Measurements from ENCODE around the gene CPN2.

CPN2 gene

DNA sequence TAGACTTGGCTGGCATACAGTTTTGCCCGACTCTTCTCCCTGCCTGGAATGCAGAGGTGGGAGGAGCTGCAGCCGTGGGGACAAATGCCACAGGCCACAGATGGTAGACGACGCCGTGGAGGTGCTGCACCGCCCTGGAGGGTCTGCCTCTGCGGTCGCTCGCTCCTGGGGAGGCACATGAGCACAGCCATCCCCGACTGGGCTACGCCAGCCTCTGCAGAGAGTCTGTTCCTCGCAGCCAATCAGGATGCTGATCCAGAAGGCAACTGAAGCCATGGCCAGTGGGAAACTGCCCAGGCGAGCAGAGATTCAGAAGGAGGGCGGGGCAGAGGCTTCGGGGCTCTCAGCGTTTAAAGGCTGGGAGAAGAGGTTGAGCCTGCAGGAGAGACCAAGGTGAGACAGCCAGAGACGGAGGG, 30.3 kb upstream of the CPN2 start:
- no peak for DNase-seq (ENCODE audit: low spot score)

DNA sequence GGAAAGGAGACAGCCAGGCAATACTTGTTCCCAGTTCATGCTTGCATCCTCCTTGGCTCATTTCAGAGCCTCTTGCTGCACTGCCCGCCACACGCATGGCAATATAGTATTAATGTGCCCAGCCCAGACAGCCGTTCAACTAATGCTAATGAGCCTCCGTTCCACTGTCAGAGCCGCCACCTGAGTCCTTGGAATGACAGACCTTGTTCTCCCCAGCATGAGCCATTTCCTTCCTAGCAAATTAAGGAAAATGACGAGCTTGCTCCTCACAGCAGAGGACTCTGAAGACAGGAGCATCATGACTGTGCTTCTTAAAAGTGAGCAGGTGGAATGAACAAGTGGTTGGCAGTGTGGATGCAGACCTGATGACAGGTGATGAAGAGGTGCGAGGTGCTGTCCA, 29.2 kb upstream of the CPN2 start:
- no peak for DNase-seq (ENCODE audit: low spot score)

DNA sequence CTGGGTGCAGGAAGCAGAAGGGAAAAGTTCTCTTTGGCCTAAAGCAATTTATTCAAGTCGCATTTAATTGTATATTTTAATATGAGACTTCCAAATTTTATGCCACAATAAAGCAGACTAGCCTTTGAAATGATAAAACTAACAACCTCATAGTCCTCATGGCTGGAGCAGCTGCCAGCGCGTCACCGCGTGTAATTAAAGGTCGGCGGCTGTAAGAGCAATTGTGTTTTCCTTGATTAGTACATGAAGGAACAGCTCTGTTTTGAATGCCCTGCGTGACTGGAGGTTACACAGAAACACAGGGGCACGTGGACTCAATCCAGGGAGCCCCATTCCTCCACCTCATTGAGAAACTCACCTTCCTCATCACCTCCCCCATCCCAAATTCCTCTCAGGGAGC, 28.5 kb upstream of the CPN2 start:
- no peak for DNase-seq (ENCODE audit: low spot score)

DNA sequence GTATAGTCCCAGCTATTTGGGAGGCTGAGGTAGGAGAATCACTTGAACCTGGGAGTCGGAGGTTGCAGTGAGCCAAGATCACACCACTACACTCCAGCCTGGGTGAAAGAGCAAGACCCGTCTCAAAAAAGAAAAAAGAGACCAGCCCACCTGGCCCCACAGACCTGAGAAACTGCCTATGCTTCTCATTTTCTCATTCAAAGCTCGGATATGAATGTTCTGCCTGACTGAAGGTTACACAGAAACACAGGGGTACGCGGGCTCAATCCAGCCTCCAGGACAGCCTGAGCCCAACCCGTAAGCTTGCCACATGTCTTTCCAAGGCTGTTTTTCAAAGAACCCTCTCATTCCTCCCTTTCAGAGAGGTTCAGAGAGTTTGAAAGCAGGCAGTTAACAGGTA, 28.1 kb upstream of the CPN2 start:
- DNase-seq (ENCODE audit: low spot score): no peak

DNA sequence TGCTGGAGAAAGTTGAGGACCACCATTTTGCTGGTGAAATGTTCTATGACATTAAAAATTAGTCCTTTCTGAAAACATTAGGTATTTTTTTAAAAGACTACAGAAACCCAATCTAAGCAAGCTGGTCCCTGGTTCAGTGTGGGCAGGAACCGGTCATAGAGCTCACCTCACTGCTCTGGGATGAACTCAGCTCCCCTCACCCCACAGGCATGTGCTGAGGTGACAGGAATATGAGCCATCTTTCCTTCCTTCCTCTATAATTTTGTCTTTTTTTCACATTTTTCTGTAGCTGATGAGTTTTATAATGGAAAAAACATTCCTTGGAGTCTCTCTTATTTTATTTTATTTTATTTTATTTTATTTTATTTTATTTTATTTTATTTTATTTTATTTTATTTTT, 26.6 kb upstream of the CPN2 start:
- DNase-seq (ENCODE audit: low spot score): no peak

GRCh38 chr3:194376241-194376560, 25.1 kb upstream of the CPN2 start:
- DNase-seq (ENCODE audit: low spot score): no peak

DNA sequence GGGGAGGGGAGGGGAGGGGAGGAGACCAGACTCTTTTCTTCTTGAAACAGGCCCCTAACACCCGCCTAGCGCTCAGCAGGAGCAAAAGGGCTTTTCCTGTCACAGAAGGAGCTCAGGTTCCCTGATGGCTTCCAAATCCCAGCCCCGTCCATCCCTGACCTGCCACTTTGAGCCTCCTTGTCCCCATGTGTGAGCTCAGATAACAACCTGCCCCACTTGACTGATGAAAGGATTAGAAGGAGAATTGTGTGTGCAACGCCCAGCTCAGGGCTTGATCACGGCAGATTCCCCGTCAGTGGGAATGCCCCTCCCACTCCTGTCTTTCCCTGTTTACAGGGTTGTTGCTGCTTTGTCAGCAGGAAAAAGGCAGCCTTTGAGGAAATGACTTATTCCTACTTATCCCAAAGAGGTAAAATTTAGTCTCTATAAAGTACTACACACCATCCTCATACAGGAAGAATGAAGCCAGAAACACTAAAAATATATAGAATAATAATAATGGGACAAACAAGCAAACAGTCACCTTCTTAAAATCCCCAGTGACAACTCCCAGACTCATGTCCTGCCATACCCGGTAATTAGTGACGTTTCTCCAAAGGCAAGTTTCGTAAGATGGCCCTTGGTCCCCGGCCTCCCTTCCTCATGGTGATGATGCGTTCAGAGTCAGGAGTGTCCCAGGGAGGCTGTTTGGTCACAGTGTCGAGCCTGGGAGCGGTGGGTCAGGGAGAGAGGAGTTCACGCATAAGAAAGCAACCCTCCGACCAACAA, 24.5 kb upstream of the CPN2 start:
- DNase-seq (ENCODE audit: low spot score): no peak

DNA sequence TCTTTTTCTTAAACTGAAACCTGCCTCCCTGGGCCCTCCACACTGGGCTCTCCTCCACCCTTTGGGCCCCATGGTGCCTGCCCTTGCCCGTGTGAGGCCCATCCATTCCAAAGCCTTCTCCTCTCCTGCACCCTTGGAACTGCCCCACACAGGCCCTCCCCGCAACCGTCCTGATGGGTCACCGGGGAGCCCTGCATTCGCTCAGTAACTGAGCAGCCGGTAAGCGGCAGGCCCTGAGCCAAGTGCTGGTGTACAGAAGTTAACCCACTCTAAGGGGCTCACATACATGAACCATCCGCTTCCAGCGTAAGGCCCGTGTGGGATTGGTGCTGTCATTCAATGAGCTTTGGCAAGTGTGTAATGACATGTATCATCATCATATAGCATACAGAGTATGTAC, 23.8 kb upstream of the CPN2 start:
- DNase-seq (ENCODE audit: low spot score): no peak

GRCh38 chr3:194373899-194374298, 22.8 kb upstream of the CPN2 start:
- no peak for DNase-seq (ENCODE audit: low spot score)

GRCh38 chr3:194373028-194373427, 21.9 kb upstream of the CPN2 start:
- no peak for DNase-seq (ENCODE audit: low spot score)

- no peak for DNase-seq (ENCODE audit: low spot score)
These were observed 19.6 kb upstream of the CPN2 start for GRCh38 chr3:194370753-194371152.

DNA sequence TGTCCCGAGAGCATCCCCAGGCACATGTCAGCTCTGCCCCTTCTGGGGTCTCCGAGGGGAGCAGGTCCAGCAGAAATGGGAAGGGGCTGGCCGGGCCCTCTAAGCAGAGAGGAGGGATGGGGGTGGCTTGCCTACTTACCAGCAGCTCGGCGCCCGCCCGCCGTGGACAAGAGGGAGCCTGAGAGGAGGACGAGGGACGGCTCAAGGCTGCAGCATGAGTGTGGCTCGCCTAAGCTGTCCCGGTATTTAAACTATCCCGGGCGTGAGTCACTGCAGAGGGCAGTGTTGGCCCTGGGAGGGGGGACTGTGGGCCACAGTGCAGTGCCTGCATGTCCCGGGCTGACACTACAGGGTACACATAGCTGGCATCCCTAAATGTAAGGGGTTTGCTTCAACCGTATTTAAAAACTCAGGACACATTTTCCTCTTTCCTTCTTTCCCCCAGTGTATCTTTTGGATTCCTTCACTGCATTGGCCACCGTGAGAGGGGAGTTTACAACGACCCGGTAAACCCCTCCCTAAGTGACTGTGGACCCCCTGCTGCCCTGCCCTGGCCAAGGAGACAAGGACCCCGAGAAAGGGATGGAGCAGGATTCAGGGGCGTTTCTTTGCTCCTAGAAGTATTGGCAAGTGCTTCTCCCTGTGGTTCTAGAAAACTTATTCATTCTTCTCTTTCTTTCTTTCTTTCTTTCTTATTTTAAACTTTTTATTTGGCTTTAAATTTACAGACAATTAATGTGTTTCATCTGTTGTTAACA, 18.6 kb upstream of the CPN2 start, which contains the start of gene LRRC15:
LRRC15 (minus strand) TSS at position 222 of the 758 bp plus-strand sequence. CDS start 8,700 bp downstream, outside the sequence.
- DNase-seq (ENCODE audit: low spot score): peak; percentile 87

DNA sequence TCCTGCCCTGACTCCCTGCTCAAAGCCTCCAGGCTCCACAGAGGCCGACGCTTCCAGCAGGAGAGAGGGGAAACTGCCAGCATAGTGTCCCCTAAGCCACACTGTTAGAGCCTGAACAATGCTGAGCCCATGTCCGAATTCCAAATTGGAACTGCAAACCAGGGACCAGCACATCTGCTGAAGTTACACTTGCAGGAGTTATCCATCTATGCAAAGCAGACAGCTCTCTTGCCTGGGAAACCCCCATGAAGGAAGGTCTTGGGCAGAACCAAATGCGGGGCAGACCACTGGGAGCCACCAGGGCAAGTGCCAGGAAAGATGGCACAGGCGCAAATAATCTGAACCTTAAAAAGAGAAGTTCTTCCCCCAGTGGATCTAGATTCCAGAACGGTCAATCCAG, 17.8 kb upstream of the CPN2 start:
- DNase-seq (ENCODE audit: low spot score): no peak

- DNase-seq (ENCODE audit: low spot score): peak; percentile 74
These were observed 17.1 kb upstream of the CPN2 start for GRCh38 chr3:194367992-194368841.

DNA sequence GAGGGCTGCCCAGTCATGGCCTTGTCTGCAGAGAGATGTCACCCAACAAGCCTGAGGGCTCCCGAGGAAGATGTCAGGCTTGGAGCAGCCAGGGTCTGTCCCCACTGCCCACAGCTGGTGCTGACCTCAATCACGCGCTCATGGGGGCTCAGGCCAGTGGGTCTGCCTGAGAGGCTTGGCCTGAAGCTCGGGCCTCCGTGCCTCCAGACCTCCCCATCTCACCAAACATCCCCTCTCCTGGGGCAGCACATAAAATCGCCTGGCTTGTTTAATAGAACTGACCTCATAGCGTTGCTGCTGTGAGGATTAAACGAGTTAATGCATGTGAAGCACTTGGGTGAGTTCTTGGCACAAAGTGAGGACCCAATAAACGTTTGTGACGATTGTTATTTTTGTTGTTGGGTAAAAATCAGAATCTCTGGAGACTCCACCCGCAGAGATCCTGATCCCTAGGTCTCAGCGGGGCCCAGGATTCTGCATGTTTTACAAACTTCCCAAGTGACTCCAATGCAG, 14.9 kb upstream of the CPN2 start:
- no peak for DNase-seq (ENCODE audit: low spot score)

GRCh38 chr3:194365526-194365925, 14.4 kb upstream of the CPN2 start:
- no peak for DNase-seq (ENCODE audit: low spot score)

DNA sequence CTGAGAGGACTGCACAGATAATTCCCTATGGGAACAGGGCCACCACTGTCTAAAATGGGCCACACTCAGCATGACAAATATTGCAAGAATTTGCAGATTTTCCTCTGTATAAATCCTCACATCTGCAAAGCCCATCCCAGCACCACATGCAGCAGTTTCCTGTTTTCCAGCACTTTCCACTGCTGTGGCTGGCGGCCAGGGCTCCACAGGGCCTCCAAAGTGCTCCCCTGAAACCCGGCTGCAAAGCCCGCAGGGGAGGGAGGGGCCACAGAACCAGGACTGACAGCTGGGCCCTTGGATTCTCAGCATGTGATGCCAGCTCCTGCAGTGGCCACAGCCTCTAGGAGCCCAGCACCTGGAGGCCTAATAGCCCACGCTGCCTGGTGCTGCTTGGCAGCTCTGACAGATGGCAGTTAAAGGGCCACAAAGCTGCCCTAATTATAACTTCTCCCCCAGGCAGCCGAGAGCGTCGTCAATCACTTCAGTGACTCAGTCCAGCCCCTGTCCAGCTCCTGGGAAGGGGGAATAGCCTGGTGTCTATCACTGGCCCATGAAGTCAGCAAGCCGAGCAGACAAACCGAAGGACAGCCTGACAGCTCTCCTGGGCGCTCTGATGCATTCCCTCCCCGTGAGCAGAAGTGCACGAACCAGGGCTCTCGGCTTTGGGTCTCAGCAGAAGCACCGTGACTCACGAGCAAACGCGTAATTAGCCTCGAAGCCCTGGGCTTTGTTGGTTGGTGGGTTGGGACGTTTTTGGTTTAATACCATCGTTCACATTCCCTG, 13.7 kb upstream of the CPN2 start:
- DNase-seq (ENCODE audit: low spot score): peak; percentile 74

DNA sequence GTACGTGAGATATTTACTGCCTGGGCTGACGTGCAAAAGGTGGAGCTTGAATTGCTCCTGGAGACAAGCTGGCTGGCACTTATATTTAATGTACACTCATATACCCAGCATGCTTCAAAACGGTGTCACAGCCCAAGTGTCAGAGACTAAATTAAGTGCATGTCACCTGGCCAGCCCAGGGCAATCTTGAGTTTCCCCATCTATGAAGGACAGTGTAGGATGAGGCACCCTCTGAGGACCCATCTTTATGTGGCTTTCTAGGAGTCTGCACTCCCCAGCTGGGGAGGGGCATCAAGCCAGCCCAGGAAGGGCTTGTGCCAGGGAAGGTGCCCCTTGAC, 13.2 kb upstream of the CPN2 start:
- DNase-seq (ENCODE audit: low spot score): no peak

- DNase-seq (ENCODE audit: low spot score): no peak
These were observed 9.4 kb upstream of the CPN2 start for GRCh38 chr3:194360568-194360967.

DNA sequence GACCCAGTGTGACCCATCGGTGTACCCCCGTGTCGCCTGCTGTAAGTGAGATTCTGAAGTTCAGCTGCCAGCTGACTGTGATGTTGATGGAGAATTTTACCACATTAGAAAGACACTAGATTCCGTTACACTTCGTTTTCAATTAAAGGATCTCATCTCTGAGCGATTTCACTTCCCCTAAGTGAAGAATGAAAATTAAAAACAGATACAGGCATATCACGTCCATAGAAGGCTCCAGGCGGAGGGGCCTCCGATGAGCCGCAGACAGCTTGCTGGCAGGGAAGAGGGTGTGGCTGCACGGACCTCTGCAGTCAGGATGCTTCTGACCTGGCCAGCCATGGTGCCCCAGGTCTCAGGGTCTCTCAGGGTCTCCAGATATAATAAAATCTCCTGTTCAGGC, 6.6 kb upstream of the CPN2 start:
- no peak for DNase-seq (ENCODE audit: low spot score)

DNA sequence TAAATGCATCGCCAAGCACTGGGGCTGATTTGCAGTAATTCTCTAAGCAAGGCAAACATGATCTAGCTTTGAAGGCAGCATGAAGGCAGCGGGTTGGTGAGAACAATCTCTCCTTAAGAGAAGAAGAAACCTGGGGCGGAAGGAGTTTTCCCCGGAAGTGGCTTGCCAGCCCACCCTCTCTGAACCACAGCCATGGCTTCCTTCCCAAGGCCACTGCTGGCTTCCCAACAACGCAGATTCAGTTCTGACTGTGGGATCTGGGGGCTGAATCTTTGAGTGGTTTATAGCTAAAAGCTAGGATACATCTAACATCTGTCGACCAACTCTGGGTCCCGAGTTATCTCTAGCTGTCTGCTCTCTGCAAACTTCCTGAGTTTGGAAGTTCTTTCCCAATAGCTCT, 4.3 kb upstream of the CPN2 start:
- DNase-seq (ENCODE audit: low spot score): no peak

GRCh38 chr3:194354315-194354714, 3.2 kb upstream of the CPN2 start:
- no peak for DNase-seq (ENCODE audit: low spot score)
